Astrocyte (in vitro differentiated cells and primary cell): ENCODE measurements around the gene CHRNA4.

Experiments used
- EZH2 ChIP-seq: IDR thresholded peaks from 2 replicates; pipeline ENCODE4 v1.6.1; 2012; ENCODE audit warnings: mild to moderate bottlenecking, low read length, inconsistent platforms; ENCODE audit not compliant: insufficient read depth
- TF ChIP-seq, protein P1 (sequence below): IDR thresholded peaks from 2 replicates; pipeline ENCODE4 v1.5.1; 2011; ENCODE audit warnings: low read depth, mild to moderate bottlenecking, inconsistent platforms, low read length, moderate library complexity; ENCODE audit not compliant: insufficient read depth

DNA sequence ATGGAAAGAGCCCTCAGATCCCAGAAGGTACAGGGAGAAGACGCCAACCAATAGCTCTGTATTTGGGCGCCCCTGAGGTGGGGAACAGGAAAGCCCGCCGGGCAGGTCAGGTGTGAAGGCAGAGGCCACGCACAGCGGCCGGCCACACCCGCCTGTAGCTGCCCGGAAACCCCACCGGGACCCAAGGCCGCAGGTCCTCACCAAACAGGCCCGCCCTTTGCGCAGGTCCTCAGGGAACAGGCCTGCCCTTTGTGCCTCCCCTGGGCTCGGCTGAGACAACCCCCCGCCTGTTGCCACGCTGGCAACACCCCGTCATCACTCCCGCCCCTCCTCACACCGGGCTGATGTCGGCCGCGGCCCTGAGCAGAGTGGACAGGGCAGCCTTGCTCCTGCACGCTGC is 44.9 kb upstream of the CHRNA4 start:
- TF ChIP-seq, protein P1, sequence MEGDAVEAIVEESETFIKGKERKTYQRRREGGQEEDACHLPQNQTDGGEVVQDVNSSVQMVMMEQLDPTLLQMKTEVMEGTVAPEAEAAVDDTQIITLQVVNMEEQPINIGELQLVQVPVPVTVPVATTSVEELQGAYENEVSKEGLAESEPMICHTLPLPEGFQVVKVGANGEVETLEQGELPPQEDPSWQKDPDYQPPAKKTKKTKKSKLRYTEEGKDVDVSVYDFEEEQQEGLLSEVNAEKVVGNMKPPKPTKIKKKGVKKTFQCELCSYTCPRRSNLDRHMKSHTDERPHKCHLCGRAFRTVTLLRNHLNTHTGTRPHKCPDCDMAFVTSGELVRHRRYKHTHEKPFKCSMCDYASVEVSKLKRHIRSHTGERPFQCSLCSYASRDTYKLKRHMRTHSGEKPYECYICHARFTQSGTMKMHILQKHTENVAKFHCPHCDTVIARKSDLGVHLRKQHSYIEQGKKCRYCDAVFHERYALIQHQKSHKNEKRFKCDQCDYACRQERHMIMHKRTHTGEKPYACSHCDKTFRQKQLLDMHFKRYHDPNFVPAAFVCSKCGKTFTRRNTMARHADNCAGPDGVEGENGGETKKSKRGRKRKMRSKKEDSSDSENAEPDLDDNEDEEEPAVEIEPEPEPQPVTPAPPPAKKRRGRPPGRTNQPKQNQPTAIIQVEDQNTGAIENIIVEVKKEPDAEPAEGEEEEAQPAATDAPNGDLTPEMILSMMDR, result no peak
- TF ChIP-seq EZH2, result no peak
